SU-DHL-6 (cell line): Measurements from ENCODE around the gene ITPR1.

Experiments
- H2AFZ ChIP-seq: fragments of 200-600 bp; sonication (generic); 2 replicates; pipeline ENCODE4 v1.6.1; 2014; ENCODE audit warnings: low read depth, mild to moderate bottlenecking, moderate library complexity, mixed read lengths, antibody characterized with exemption, low read length; ENCODE audit not compliant: severe bottlenecking
- H3F3A ChIP-seq: fragments of 200-600 bp; shearing (Covaris generic); 2 replicates; pipeline ENCODE4 v1.6.0; 2016; ENCODE audit warnings: antibody characterized with exemption, mild to moderate bottlenecking; ENCODE audit not compliant: insufficient read depth
- H3K27ac ChIP-seq: fragments of 200-600 bp; sonication (generic); 2 replicates; pipeline ENCODE4 v1.5.1; 2016; ENCODE audit warnings: low read depth, mild to moderate bottlenecking, low read length, moderate library complexity, mixed read lengths
- H3K27me3 ChIP-seq: fragments of 200-600 bp; sonication (generic), shearing (Covaris generic); 2 replicates; pipeline ENCODE4 v1.6.0; 2014; ENCODE audit warnings: mild to moderate bottlenecking, low read length
- H3K36me3 ChIP-seq: fragments of 200-600 bp; sonication (generic); 2 replicates; pipeline ENCODE4 v1.6.1; 2014; ENCODE audit warnings: mild to moderate bottlenecking, low read length, mixed read lengths
- H3K4me2 ChIP-seq: fragments of 300-600, 200-600 bp; shearing (Covaris generic), sonication (generic); 2 replicates; pipeline ENCODE4 v1.6.0; 2014; ENCODE audit warnings: low read length, low read depth, mild to moderate bottlenecking; ENCODE audit not compliant: poor library complexity, severe bottlenecking
- H3K4me3 ChIP-seq: fragments of 200-600 bp; sonication (generic); 2 replicates; pipeline ENCODE4 v1.5.1; 2014; ENCODE audit warnings: antibody characterized with exemption, low read length, mild to moderate bottlenecking, mixed read lengths; ENCODE audit not compliant: insufficient read depth, poor library complexity, severe bottlenecking
- H3K79me2 ChIP-seq: fragments of 200-600 bp; sonication (generic); 2 replicates; pipeline ENCODE4 v1.6.1; 2014; ENCODE audit warnings: mild to moderate bottlenecking, low read length, moderate library complexity; ENCODE audit not compliant: insufficient read depth
- H3K9ac ChIP-seq: fragments of 200-600 bp; sonication (generic); 2 replicates; pipeline ENCODE4 v1.7.0; 2014; ENCODE audit warnings: mild to moderate bottlenecking, low read length
- H3K9me2 ChIP-seq: fragments of 200-600 bp; sonication (generic); replicated peaks from 2 replicates; pipeline ENCODE4 v1.6.1; 2014; ENCODE audit warnings: low read length; ENCODE audit not compliant: insufficient read depth
- H3K9me3 ChIP-seq: fragments of 200-600 bp; sonication (generic); 2 replicates; pipeline ENCODE4 v1.6.1; 2014; ENCODE audit warnings: low read length, mixed read lengths; ENCODE audit not compliant: insufficient read depth
- H4K20me1 ChIP-seq: fragments of 200-600 bp; sonication (generic); 2 replicates; pipeline ENCODE4 v1.6.1; 2014; ENCODE audit warnings: low read depth, mild to moderate bottlenecking, antibody characterized with exemption, low read length, moderate library complexity, mixed read lengths
- CTCF ChIP-seq: fragments of 200-600 bp; sonication (generic); IDR thresholded peaks from one replicate; pipeline ENCODE4 v1.5.1; 2017; ENCODE audit warnings: antibody characterized with exemption, mild to moderate bottlenecking, low read length, moderate library complexity; ENCODE audit not compliant: insufficient read depth, poor library complexity, severe bottlenecking
- EZH2phosphoT487 ChIP-seq: fragments of 200-600 bp; sonication (generic), shearing (Covaris generic); conservative IDR thresholded peaks from 2 replicates; pipeline ENCODE4 v1.6.1; 2018; ENCODE audit warnings: mild to moderate bottlenecking, antibody characterized with exemption, low read length, moderate library complexity, mixed read lengths

Gene ITPR1

GRCh38 chr3:4716706-4717362 is 223.7 kb downstream of the ITPR1 start:
- H2AFZ ChIP-seq, result no peak overlapping the region
- no peaks in the 10 kb centered on the region for H3K9me3 ChIP-seq
- no peak overlapping the region for H3K9ac ChIP-seq
- no peak overlapping the region for H3K4me2 ChIP-seq
- no peaks in the 10 kb centered on the region for H3K9me2 ChIP-seq
- no peaks in the 10 kb centered on the region for H3K79me2 ChIP-seq
- no peak overlapping the region for H3K27ac ChIP-seq
- no peaks in the 10 kb centered on the region for H3F3A ChIP-seq
- H3K36me3 ChIP-seq, result no peaks in the 10 kb centered on the region
- no peaks in the 10 kb centered on the region for H3K27me3 ChIP-seq
- no peak overlapping the region for H3K4me3 ChIP-seq
- no peaks in the 10 kb centered on the region for H4K20me1 ChIP-seq
- TF ChIP-seq EZH2phosphoT487 (no peak), CTCF (no peak)

DNA sequence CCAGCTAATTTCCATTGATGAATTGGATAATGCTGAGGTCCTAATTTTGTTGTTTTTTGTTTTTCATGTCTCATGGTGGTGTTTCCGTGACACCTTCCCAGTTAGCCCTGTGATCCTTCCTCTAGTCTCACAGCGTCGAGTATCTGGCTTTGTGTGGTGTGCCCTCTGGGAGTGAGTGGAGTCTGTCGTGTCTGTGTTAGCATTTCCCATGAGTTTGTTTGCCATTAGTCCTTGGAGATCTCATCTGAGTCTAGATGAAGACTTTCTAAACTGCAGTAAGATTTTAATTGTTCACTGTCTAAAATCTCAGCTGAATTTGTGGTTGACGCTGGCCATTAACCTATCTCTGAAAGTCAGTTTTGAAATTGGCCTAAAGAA is 224.2 kb downstream of the ITPR1 start:
- no peaks in the 10 kb centered on the region for H3K27me3 ChIP-seq
- H3K4me3 ChIP-seq, result no peak overlapping the region
- no peak overlapping the region for H2AFZ ChIP-seq
- H3K4me2 ChIP-seq, result no peak overlapping the region
- no peak overlapping the region for H3K27ac ChIP-seq
- no peaks in the 10 kb centered on the region for H3K9me2 ChIP-seq
- H4K20me1 ChIP-seq, result no peaks in the 10 kb centered on the region
- H3K9me3 ChIP-seq, result no peaks in the 10 kb centered on the region
- H3K9ac ChIP-seq, result no peak overlapping the region
- H3F3A ChIP-seq, result no peaks in the 10 kb centered on the region
- no peaks in the 10 kb centered on the region for H3K36me3 ChIP-seq
- H3K79me2 ChIP-seq, result no peaks in the 10 kb centered on the region
- no peak for TF ChIP-seq EZH2phosphoT487
- TF ChIP-seq CTCF, result no peak

GRCh38 chr3:4718179-4718736 is 225.1 kb downstream of the ITPR1 start:
- TF ChIP-seq EZH2phosphoT487 (no peak), CTCF (no peak)
- Histone ChIP-seq H3K9me2 (no peaks in the 10 kb centered on the region), H4K20me1 (no peaks in the 10 kb centered on the region), H3K36me3 (no peaks in the 10 kb centered on the region), H3F3A (no peaks in the 10 kb centered on the region), H3K27ac (no peak overlapping the region), H3K4me2 (no peak overlapping the region), H2AFZ (no peak overlapping the region), H3K4me3 (no peak overlapping the region), H3K9me3 (no peaks in the 10 kb centered on the region), H3K27me3 (no peaks in the 10 kb centered on the region), H3K79me2 (no peaks in the 10 kb centered on the region), H3K9ac (no peak overlapping the region)
